LNCAP (cell line): ENCODE measurements around the gene NAA25.

Experiments
- TF ChIP-seq, protein P1 (sequence below): fragments of 450-650 bp; IDR thresholded peaks from 2 replicates; pipeline ENCODE4 v1.5.1; 2017; ENCODE audit warnings: mild to moderate bottlenecking

The NAA25 gene

DNA sequence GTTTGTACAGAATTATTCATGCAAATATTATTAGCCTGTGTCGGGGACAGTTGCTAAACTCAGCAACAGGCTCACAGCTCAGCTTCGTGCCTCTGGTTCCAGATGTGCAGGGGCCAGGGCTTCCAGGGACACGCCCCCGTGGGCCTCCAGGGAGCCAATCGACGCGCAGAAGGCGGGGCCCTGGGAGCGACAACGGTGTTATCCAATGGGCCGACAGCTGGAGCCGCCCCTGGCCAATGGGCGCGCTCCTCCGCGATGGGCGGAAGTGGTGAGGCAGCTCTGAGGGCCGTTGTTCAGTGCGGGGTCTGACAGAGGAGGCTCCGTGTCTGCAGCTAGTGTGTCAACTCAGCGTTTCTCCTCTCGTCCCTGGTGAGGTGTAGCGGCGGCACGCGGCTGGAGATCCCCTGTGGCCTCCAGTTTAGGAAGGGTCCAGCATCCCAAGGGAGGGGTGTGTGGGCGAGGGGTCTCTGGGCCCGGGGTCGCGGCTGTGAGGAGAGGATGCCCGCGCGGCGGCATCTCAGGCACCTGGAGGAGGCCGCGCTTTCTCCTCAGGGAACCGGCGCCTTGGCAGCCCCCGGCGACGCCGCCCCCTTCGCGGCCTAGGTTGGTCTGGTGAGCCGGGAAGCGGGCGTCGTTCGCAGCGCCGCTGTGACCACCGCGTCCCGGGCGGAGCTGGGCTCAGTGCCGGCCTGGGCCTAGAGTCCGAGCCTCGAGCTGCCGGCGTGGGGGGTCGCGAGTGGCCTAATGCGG is 16.8 kb upstream of the NAA25 start, which contains the start of gene TRAFD1:
Gene TRAFD1 (plus strand): TSS at position 311 of the 750 bp plus-strand sequence. CDS start 4,963 bp downstream, outside the sequence.
- TF ChIP-seq, protein P1, sequence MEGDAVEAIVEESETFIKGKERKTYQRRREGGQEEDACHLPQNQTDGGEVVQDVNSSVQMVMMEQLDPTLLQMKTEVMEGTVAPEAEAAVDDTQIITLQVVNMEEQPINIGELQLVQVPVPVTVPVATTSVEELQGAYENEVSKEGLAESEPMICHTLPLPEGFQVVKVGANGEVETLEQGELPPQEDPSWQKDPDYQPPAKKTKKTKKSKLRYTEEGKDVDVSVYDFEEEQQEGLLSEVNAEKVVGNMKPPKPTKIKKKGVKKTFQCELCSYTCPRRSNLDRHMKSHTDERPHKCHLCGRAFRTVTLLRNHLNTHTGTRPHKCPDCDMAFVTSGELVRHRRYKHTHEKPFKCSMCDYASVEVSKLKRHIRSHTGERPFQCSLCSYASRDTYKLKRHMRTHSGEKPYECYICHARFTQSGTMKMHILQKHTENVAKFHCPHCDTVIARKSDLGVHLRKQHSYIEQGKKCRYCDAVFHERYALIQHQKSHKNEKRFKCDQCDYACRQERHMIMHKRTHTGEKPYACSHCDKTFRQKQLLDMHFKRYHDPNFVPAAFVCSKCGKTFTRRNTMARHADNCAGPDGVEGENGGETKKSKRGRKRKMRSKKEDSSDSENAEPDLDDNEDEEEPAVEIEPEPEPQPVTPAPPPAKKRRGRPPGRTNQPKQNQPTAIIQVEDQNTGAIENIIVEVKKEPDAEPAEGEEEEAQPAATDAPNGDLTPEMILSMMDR = no peak

DNA sequence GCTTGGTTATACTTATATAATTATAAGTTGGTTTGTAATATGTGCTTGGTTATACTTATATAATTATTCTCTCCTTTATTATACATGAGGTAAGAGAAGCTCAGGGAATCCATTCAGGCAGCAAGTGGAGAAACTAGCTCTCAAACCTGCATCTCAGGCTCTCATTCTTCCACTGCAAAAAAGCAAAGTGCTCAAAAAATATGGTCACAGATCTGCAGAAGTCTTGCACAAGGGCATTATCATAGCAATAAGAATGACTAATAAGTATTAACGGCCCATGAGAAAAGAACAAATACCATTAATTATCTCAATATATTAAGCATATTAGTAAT is 16.3 kb upstream of the NAA25 start:
- TF ChIP-seq, protein P1 = no peak

DNA sequence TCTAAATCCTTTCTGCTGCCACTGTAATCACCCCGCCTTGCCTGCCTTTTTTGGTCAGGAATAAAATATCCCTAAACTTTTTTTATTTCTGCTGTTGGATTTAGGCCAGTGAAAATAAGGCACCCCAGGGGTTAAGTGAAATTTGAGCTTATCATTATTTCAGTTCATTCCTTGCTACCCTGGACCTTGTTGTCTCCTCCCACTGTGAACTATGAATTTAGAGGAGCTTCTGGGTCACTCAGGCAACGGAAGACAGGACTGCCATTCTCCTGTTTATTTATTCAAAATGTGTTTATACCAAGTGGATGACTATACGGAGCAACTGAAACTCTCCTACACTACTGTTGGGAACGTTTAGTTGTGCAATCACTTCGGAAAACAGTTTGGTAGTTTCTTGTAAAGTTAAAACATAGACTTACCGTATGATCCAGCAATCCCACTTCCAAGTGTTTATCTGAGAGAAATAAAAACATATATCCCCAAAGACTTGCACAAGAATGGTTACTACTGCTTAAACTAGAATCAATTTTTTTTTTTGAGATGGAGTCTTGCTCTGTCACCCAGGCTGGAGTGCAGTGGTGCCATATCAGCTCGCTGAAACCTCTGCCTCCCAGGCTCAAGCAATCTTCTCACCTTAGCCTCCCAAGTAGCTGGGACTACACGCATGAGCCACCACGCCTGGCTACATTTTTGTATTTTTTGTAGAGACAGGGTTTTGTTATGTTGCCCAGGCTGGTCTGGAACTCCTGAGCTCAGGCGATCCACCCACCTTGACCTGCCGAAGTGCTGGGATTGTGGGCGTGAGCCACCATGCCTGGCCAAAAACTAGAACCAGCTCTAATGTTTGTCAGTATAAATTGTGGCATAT is 14.5 kb upstream of the NAA25 start:
- TF ChIP-seq, protein P1 = no peak

DNA sequence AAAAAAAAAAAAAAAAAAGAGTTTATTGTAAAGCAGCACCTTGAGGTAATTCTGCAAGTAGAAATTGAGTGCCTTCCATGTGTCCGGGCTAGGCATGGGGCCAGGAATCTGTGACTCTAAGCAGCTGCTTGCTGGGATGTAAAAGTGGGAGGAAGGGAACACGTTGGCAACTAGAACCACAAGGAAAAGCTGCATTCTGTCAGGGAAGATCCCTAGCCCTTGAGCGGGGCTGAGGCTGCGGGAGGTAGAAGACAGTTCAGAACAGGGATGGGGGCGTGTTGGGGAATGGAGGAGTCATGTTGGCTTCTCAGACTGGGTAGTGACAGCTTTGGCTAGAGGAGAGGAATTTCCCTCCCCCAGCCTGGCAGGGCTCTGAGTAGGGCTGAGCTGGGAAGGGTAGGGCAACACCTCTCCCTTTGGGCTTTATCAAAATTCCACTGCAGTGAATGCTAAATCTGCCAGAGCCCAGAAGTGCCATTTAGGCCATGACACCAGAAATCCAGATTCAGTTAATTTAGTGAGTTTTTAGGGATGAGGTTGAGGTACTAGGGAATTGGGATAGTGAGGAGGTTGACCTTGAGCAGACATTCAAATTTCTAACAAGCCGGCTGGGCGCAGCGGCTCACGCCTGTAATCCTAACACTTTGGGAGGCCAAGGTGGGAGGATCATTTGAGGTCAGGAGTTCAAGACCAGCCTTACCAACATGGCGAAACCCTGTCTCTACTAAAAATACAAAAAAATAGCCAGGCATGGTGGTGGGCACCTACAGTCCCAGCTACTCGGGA is 13.4 kb upstream of the NAA25 start:
- TF ChIP-seq, protein P1 = no peak

DNA sequence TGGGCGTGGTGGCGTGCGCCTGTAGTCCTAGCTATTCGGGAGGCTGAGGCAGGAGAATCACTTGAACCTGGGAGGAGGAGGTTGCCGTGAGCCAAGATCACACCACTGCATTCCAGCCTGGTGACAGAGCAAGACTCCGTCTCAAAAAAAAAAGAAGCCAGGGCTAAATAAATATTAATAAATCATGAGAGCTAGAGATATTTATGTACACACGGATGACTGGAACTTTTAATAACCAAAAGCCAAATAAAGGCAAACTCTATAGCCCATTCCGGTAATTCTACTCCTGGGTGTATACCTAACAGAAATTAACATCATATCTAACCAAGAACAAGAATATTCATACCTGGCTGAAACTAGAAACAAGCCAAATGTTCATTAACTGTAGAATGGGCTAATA is 9.1 kb upstream of the NAA25 start:
- TF ChIP-seq, protein P1 = no peak

DNA sequence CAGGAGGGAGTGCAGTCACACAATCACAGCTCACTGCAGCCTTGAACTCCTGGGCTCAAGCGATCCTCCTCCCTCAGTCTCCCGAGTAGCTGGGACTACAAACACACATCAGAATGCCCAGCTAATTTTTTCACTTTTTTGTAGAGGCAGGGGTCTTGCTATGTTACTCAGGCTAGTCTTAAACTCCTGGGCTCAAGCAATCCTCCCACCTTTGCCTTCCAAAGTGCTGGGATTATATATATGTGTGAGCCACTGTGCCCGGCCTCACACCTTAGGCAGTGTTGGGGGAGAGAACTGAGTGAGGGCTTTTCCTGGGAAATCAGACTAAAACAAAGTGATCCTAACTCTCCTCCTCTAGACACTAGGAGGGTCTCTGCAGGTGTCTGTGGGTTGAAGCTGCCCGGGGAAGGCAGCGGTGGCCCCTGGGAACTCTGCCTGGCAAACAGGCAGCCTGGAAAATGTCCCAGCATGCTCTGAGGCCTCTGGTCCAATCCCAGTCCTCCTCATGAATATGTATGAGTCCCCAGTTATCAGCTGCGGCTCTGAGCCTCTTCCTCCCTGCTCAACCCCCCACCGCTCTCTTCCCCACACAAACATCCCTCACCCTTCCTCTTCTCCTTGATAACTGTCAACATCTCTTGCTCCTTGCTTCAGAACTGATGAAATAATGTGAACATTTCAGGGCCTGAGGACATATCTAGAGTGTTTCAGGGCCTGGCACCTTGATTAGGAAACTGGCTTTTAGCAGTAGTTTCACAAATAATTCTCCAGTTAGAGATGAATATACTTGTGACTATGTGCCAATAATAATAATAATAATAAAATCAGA is 7.9 kb upstream of the NAA25 start:
- TF ChIP-seq, protein P1 = no peak
